Adipocyte (in vitro differentiated cells): ENCODE results near the gene TMPRSS9.
"Not testable (repeated sequence)": the region's sequence is repeated elsewhere in the genome, so short reads cannot be mapped to it uniquely, and the experiment has no call there.

Experiments used
- DNase-seq: peaks from one replicate; pipeline ENCODE4 v3.0.0-alpha.2; 2015; ENCODE audit warnings: low read depth
- H3K27me3 ChIP-seq: replicated peaks from 2 replicates; pipeline ENCODE4 v1.7.0; 2013; ENCODE audit warnings: mild to moderate bottlenecking, low read length, moderate library complexity; ENCODE audit not compliant: control insufficient read depth, insufficient read depth
- H3K36me3 ChIP-seq: 2 replicates; pipeline ENCODE4 v1.7.0; 2013; ENCODE audit warnings: low read length, mild to moderate bottlenecking, moderate library complexity; ENCODE audit not compliant: control insufficient read depth, insufficient read depth, severe bottlenecking
- H3K4me1 ChIP-seq: 2 replicates; pipeline ENCODE4 v1.7.0; 2013; ENCODE audit warnings: mild to moderate bottlenecking, low read length, moderate library complexity; ENCODE audit not compliant: control insufficient read depth, insufficient read depth
- H3K4me3 ChIP-seq: 2 replicates; pipeline ENCODE4 v1.7.0; 2013; ENCODE audit warnings: mild to moderate bottlenecking, low read length, moderate library complexity
- H3K9ac ChIP-seq: 2 replicates; pipeline ENCODE4 v1.7.0; 2013; ENCODE audit warnings: mild to moderate bottlenecking, low read length, moderate library complexity
- H3K9me3 ChIP-seq: 2 replicates; pipeline ENCODE4 v1.7.0; 2013; ENCODE audit warnings: mild to moderate bottlenecking, low read length, moderate library complexity; ENCODE audit not compliant: control insufficient read depth

The TMPRSS9 gene

DNA sequence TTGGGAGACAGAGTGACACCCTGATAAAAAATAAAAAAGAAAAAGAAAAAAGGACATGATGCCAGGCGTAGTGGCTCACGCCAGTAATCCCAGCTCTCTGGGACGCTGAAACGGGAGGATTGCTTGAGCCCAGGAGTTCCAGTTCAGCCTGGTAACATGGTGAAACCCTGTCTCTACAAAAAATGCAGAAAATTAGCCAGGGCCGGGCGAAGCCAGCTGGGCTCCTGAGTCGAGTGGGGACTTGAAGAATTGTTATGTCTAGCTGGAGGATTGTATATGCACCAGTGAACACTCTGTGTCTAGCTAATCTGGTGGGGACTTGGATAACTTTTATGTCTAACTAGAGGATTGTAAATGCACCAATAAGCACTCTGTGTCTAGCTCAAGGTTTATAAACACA, 32.3 kb downstream of the TMPRSS9 start:
- H3K27me3 ChIP-seq = peaks cover 34% of the 10 kb centered on the region
- no peaks in the 10 kb centered on the region for H3K36me3 ChIP-seq
- H3K4me3 ChIP-seq = no peak overlapping the region
- H3K4me1 ChIP-seq = no peaks in the 10 kb centered on the region
- no peak for DNase-seq
- H3K9me3 ChIP-seq = no peaks in the 10 kb centered on the region
- H3K9ac ChIP-seq = no peak overlapping the region

DNA sequence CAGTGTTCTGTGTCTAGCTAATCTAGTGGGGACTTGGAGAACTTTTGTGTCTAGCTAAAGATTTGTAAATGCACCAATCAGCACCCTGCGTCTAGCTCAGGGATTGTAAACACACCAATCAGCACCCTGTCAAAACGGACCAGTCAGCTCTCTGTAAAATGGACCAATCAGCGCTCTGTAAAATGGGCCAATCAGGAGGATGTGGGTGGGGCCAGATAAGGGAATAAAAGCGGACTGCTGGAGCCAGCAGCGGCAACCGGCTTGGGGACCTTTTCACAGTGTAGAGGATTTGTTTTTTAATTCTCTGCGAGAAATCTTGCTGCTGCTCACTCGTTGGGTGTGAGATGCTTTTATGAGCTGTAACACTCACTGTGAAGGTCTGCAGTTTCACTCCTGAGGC, 32.8 kb downstream of the TMPRSS9 start:
- not testable (repeated sequence) for H3K9me3 ChIP-seq, DNase-seq, H3K36me3 ChIP-seq, H3K4me1 ChIP-seq, H3K4me3 ChIP-seq, H3K9ac ChIP-seq
- peaks cover 31% of the 10 kb centered on the region for H3K27me3 ChIP-seq

DNA sequence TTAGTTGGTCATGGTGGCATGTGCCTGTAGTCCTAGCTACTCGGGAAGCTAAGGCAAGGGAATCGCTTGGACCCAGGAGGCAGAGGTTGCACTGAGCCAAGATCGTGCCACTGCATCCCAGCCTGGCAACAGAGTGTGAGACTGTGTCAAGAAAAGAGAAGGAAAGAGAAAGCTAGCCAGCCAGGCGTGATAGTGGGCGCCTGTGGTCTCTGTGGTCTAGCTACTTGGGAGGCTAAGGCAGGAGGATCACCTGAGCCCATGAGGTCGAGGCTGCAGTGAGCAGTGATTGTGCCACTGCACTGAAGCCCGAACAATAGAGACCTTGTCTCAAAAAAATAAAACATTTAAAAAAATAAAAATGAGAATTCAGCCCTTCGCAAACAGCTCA, 34.0 kb downstream of the TMPRSS9 start:
- DNase-seq = no peak
- H3K4me1 ChIP-seq = no peaks in the 10 kb centered on the region

DNA sequence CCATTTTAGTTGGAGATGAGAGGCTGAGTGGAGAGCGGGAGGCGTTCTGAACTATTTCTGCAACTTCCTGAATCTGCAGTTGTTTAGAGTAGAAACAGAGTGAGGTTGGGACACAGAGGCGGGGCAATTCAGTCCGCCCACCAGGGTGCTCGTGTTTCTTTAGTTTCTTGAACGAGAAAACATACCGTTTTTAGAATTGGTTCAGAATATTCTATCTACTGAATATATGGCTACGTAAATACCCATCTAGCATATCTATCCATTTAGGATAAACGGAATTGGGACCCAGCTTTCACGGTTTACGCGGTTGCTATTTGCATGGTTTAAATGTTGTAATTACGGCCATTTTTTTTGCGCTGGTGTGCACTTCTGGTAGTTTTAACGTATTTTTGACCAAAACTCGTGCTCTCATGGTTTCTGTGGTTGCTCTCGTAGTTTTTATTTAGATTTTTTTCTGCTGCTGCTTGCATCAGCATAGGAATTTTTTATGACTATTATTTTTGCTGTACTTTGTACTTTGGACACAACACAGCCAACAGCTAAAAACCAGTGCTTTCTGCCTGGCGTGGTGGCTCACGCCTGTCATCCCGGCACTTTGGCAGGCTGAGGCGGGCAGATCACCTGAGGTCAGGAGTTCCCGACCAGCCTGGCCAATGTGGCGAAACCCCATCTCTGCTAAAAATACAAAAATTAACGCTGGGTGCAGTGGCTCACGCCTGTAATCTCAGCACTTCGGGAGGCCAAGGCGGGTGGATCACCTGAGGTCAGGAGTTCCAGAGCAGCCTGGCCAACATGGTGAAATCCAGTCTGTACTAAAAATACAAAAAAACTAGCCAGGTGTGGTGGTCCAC, 34.6 kb downstream of the TMPRSS9 start:
- H3K9me3 ChIP-seq = no peaks in the 10 kb centered on the region
- no peak overlapping the region for H3K9ac ChIP-seq
- no peaks in the 10 kb centered on the region for H3K36me3 ChIP-seq
- peak; percentile 8 for DNase-seq
- no peaks in the 10 kb centered on the region for H3K4me1 ChIP-seq
- H3K4me3 ChIP-seq = no peak overlapping the region
- H3K27me3 ChIP-seq = peaks cover 24% of the 10 kb centered on the region

More for the DNA sequence above, 34.0 kb downstream of the TMPRSS9 start:
- Histone ChIP-seq H3K36me3 (no peaks in the 10 kb centered on the region), H3K27me3 (peaks cover 26% of the 10 kb centered on the region), H3K9ac (no peak overlapping the region), H3K4me3 (no peak overlapping the region), H3K9me3 (no peaks in the 10 kb centered on the region)

DNA sequence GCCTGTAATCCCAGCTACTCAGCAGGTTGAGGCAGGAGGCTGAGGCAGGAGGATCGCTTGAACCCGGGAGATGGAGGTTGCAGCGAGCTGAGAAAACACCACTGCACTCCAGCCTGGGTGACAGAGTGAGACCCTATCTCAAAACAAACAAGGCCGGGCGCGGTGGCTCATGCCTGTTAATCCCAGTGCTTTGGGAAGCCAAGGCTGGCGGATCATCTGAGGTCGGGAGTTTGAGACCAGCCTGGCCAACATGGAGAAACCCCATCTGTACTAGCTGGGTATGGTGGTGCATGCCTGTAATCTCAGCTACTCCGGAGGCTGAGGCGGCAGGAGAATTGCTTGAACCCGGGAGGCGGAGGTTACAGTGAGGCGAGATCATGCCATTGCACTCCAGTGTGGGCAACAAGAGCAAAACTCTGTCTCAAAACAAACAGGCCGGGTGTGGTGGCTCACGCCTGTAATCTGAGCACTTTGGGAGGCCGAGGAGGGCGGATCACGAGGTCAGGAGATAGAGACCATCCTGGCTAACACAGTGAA, 35.3 kb downstream of the TMPRSS9 start:
- DNase-seq, H3K4me3 ChIP-seq, H3K9me3 ChIP-seq, H3K9ac ChIP-seq, H3K36me3 ChIP-seq, H3K4me1 ChIP-seq: not testable (repeated sequence)
- peaks cover 27% of the 10 kb centered on the region for H3K27me3 ChIP-seq

DNA sequence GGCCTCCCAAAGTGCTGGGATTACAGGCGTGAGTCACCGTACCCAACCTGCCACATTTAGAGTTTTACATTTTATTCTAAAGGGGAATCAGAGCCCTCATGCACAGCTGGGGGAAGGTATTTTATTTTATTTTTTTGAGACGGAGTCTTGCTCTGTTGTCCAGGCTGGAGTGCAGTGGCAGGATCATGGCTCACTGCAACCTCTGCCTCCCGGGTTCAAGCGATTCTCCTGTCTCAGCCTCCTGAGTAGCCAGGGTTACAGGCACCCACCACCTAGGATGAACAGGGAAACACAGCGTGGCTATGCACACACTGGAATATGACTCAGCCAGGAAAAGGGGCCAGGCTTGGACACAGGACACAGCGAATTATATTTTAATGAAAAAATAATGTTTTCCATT, 37.1 kb downstream of the TMPRSS9 start:
- not testable (repeated sequence) for H3K4me1 ChIP-seq, DNase-seq, H3K36me3 ChIP-seq, H3K9me3 ChIP-seq, H3K9ac ChIP-seq, H3K4me3 ChIP-seq
- H3K27me3 ChIP-seq = peaks cover 26% of the 10 kb centered on the region

DNA sequence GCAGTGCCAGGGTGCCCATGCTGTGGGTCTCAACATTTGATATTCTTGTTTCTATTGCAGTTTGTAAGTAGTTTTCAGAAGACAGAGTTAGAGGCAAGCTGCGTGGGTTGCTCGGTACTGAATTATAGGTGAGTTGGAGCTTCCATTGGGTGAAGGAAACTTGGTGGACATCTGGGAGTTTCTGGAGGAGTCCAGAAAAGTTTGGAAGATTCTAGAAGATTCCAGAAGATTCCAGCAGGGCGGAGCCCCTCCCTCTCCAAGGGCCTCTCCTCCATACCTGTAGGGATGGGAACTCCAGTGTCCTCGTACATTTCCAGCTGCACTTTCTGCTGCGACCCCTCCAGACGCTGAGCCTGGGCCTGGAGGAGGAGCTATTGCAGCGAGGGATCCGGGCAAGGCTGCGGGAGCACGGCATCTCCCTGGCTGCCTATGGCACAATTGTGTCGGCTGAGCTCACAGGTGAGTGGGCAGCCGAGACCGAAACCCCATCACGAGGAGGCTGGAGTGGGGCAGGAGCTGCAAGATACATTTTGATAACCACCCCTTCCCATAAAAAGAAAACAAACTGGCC, 38.8 kb downstream of the TMPRSS9 start:
- Histone ChIP-seq H3K4me3 (no peak overlapping the region), H3K9ac (no peak overlapping the region), H3K36me3 (no peaks in the 10 kb centered on the region), H3K4me1 (no peaks in the 10 kb centered on the region), H3K27me3 (peaks cover 16% of the 10 kb centered on the region), H3K9me3 (no peaks in the 10 kb centered on the region)
- DNase-seq = no peak

DNA sequence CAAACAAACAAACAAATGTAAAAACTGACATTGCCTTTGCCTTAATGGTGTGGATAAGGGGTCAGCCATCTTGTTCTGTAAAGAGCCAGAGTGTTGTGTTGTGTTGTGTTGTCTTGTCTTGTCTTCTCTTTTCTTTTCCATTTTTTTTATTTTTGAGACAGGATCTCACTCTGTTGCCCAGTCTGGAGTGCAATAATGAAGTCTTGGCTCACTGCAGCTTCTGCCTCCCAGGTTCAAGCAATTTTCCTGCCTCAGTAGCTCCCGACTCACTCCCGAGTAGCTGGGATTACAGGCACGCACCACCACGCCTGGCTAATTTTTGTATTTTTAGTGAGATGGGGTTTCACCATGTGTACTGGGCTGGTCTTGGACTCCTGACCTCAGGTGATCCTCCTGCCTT, 39.5 kb downstream of the TMPRSS9 start:
- Histone ChIP-seq H3K9ac (no peak overlapping the region), H3K27me3 (peaks cover 9% of the 10 kb centered on the region), H3K36me3 (no peaks in the 10 kb centered on the region), H3K9me3 (peaks cover 5% of the 10 kb centered on the region), H3K4me1 (no peaks in the 10 kb centered on the region), H3K4me3 (no peak overlapping the region)
- no peak for DNase-seq

DNA sequence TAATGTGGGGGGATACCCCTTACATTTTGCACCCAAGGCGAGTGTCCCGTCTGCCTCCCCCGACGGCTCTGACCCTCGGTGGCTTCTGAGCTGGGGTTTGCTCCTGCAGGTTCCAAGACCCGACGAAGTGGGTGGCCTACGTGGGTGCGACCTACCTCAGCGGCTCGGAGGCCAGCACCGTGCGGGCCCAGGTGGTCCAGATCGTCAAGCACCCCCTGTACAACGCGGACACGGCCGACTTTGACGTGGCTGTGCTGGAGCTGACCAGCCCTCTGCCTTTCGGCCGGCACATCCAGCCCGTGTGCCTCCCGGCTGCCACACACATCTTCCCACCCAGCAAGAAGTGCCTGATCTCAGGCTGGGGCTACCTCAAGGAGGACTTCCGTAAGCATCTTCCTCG, 48.2 kb downstream of the TMPRSS9 start:
- Histone ChIP-seq H3K4me1 (no peaks in the 10 kb centered on the region), H3K9ac (no peak overlapping the region), H3K27me3 (peaks cover 10% of the 10 kb centered on the region), H3K9me3 (peaks cover 23% of the 10 kb centered on the region), H3K36me3 (no peaks in the 10 kb centered on the region), H3K4me3 (no peak overlapping the region)
- no peak for DNase-seq

DNA sequence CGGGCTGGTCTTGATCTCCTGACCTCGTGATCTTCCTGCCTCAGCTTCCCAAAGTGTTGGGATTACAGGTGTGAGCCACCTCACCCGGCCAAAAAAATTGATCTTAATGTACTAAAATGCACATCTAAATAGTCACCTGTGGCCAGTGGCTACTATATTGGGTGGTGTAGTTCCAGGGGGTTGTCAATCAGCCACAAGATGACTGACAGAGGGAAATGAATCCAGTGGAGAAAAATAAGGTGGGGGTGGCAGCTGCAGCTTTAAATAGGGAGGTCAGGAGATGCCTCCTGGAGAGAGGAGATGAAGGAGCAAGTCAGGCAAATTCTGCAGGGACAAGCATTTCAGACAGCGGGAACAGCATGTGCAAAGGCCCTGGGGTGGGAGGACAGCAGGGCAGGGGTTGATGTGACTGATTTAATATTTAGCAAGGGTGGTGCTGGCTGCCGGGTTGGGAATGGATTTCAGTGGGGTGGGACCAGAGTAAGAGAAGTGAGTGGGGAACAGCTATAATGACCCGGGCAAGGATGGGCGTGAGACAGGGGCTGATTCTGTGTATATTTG, 49.4 kb downstream of the TMPRSS9 start:
- no peak for DNase-seq
- Histone ChIP-seq H3K9ac (no peak overlapping the region), H3K4me1 (no peaks in the 10 kb centered on the region), H3K27me3 (peaks cover 10% of the 10 kb centered on the region), H3K36me3 (no peaks in the 10 kb centered on the region), H3K4me3 (no peak overlapping the region), H3K9me3 (peaks cover 18% of the 10 kb centered on the region)

DNA sequence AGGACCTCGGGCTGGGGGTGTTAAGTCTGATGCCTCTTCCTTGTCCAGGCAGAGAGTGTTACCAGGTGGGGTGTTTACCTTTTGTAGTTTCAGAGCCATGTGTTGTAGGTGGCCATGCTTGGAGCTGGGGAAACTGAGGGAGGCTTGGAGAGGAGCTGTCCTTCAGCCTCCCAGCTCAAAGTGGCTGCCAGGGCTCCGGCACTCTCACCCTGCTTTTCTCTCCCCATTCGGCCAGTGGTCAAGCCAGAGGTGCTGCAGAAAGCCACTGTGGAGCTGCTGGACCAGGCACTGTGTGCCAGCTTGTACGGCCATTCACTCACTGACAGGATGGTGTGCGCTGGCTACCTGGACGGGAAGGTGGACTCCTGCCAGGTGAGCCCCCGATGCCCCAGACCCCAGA, 50.0 kb downstream of the TMPRSS9 start:
- no peaks in the 10 kb centered on the region for H3K36me3 ChIP-seq
- H3K9ac ChIP-seq = no peak overlapping the region
- peaks cover 17% of the 10 kb centered on the region for H3K9me3 ChIP-seq
- no peaks in the 10 kb centered on the region for H3K4me1 ChIP-seq
- H3K4me3 ChIP-seq = no peak overlapping the region
- peaks cover 10% of the 10 kb centered on the region for H3K27me3 ChIP-seq
- DNase-seq = no peak
